ENCODE results near the gene TMPRSS2.
"Not testable (repeated sequence)": the region's sequence is repeated elsewhere in the genome, so short reads cannot be mapped to it uniquely, and the experiment has no call there.

The TMPRSS2 gene

DNA sequence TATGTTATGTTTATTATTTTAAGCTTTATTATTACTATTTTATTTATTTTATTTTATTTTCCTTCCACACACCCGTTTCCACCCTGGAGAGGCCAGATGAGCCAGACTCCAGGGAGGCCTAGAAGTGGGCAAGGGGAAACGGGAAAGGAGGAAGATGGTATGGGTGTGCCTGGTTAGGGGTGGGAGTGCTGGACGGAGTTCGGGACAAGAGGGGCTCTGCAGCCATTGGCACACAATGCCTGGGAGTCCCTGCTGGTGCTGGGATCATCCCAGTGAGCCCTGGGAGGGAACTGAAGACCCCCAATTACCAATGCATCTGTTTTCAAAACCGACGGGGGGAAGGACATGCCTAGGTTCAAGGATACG is 82.4 kb downstream of the TMPRSS2 start:
- DNase-seq, result no peak

DNA sequence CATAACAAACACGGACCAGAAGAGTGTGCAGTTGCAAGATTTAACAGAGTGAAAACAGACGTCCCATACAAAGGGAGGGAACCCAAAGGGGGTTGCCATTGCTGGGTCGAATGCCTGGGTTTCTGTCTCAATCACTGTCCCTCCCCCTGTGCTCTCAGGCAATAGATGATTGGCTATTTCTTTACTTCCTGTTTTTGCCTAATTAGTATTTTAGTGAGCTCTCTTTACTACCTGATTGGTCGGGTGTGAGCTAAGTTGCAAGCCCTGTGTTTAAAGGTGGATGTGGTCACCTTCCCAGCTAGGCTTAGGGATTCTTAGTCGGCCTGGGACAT is 84.7 kb downstream of the TMPRSS2 start:
- DNase-seq, result not testable (repeated sequence)

DNA sequence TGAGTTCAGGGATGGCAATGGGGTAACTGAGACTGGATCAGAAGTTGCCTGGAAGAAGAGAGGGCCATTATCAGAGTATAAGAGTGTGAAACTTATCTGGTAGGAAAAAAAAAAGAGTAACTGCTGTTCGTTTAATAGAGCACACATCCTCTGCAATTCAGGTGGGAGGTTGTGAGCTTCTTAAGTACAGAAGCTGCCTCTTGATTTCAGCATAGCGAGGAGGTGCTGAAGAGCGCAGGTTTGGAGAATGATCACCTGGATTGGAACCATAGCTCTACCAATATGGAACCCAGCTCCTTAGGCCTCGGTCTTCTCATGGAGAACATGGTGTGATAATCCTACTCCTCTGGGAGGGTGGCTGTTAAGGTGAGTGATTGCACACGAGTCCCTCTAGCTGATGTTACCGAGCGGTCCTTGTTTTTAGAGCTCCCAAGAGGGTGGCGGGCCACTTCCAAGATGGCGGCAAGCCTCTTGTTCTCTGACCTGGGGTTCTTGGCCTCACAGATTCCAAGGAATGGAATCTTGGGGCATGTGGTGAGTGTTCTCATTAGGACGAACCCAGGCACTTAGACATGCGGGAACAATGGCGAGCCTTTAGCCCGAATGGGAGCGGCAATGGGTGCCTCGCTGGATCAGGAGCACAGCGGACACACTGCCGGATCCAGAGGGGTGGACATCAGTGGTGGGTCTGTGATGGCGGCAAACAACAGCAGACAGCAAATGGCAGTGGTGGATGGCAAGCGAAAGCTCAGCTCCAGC is 85.2 kb downstream of the TMPRSS2 start:
- DNase-seq, result no peak

DNA sequence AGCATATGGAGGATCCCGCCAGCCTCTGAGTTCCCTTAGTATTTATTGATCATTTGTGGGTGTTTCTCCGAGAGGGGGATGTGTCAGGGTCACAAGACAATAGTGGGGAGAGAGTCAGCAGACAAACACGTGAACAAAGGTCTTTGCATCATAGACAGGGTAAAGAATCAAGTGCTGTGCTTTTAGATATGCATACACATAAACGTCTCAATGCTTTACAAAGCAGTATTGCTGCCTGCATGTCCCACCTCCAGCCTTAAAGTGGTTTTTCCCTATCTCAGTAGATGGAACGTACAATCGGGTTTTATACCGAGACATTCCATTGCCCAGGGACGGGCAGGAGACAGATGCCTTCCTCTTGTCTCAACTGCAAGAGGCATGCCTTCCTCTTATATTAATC is 87.0 kb downstream of the TMPRSS2 start:
- not testable (repeated sequence) for DNase-seq

DNA sequence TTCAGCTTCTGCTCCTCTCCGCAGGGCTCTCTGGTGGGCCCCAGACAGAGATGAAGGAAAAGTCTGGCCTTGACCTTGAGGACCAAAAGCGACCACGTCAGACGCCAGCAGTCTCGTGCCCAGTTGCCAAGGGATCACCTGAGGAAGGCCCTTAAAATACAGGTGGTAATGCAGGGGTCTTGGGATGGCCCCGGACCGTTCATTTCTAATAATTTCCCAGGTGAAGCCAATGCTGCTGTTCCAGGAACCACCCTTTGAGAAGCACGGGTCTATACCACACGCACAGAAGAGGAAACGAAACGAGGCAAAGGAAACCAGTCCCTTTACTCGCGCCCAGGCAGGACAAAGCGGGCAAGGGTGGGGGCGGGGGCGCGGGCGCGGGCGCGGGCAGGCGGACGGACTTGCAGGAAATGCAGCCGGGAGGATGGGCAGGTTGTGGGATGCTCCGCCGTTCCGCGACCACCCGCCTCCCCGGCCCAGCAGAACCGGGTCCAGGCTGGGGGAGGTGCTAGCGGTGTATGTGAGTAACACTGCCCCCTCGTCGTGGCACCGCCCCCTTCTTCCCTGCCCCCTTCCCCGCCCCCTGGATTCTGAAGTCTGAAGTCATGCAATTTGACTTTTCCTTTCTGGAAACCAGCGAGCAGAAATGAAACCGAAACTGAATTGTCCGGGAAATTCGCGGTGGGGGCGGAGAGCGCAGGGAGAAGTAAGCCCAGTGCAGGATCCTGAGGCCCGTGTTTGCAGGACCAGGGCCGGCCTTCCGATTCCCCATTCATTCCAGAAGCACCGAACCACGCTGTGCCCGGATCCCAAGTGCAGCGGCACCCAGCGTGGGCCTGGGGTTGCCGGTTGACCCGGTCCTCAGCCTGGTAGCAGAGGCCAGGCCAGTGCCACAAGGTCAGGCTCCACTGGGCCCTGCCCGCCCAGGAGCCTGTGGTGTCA is 87.8 kb downstream of the TMPRSS2 start:
- DNase-seq, result peak; percentile 14

DNA sequence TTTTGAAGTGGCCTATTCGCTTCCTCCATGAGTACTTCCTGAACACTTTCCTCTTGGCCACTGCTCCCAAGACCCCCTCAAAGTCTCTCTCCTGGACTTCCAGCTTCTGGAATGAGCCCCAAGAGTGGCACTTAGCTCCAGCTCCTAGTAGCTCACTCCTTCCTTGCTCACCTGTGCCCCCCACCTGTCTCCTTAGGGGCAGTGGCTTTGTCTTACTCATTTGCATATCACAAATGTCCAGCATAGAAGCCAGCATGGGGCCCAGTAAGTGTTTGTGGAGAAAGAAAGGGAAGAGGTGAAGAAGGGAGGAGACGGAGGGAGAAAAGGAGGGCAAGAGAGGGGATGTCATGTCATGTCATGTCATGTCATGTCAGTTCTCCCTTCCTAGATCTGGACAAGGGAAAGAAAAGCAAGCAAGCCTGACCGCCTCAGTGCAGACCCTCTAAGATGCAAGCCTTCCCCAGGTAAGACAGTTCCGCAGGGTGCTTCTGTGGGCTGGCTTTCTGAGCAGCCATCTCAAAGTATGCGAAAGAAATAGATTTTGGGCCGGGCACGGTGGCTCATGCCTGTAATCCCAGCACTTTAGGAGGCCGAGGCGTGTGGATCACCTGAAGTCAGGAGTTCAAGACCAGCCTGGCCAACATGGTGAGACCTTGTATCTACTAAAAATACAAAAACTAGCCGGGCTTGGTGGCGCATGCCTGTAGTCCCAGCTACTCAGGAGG is 88.8 kb downstream of the TMPRSS2 start:
- DNase-seq, result no peak

DNA sequence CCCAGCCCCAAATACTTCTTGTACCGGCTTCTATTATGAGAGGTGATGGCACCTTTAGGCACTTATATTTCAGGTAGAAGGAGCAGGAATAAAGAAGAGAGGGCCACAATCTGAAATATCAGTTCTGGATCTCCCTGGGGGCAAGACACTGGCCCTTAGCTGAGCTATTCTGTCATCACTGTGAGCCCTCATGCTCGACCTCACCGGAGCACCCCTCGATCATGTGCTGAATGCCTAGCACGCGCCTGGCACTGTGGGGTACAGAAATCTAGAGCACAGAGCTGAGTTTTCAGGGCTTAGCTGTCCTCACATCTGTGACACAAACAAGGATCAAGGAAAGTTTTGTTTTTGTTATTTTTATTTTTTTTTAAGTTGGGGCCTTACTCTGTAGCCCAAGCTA is 89.6 kb downstream of the TMPRSS2 start:
- no peak for DNase-seq

DNA sequence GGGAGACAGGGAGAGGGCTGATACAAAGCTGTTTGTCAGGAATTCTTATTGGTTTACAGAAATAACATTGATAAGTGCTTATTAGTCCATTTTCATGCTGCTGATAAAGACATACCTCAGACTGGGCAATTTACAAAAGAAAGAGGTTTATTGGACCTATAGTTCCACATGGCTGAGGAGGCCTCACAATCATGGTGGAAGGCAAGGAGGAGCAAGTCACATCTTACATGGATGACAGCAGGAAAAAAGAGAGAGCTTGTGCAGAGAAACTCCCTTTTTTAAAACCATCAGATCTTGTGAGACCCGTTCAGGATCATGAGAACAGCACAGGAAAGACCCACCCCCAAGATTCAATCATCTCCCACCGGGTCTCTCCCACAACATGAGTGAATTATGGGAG is 90.5 kb downstream of the TMPRSS2 start:
- DNase-seq, result not testable (repeated sequence)

Data from NCI-H1417 treated with DMSO at 0.1 percent for 48 hours (cell line).